Gastroesophageal sphincter (tissue), 4 donors: ENCODE measurements around the gene RPL32. TPM values are rescaled to one million over a fixed set of nuclear protein-coding genes. Genes with fewer than 3 reads are reported as not detected.

Source experiments
- ATAC-seq: fragments of 150-250 bp; one replicate; pipeline ENCODE4 v1.9.1; 2016; ENCODE audit warnings: mild to moderate bottlenecking, moderate library complexity
- H3K27ac ChIP-seq, 4 donors: fragments of 200-600 bp; sonication (generic) in 3 of 4; 1 replicate in 3 of 4; 2 replicates in 1 of 4; pipeline ENCODE4 v1.5.1; 2016 to 2019
- H3K27me3 ChIP-seq: fragments of 200-600 bp; sonication (generic); one replicate; pipeline ENCODE4 v1.5.1; 2019
- H3K36me3 ChIP-seq, 2 donors: fragments of 200-600 bp; sonication (generic); one replicate each; pipeline ENCODE4 v1.5.1; 2019; ENCODE audit warnings: control low read depth in 1 of 2
- H3K4me1 ChIP-seq, 3 donors: fragments of 200-600 bp; sonication (generic); 1 replicate in 2 of 3; 2 replicates in 1 of 3; pipeline ENCODE4 v1.5.1; 2016 to 2019; ENCODE audit warnings: control low read depth in 2 of 3
- H3K4me3 ChIP-seq, 2 donors: fragments of 200-600 bp; sonication (generic); one replicate each; pipeline ENCODE4 v1.5.1; 2019; ENCODE audit warnings: mild to moderate bottlenecking in 1 of 2, moderate library complexity in 1 of 2
- H3K9me3 ChIP-seq, 3 donors: fragments of 200-600 bp; sonication (generic); one replicate each; pipeline ENCODE4 v1.5.1; 2017 to 2019; ENCODE audit warnings: control low read depth in 2 of 3
- CTCF ChIP-seq, 4 experiments: fragments of 200-600 bp in 2 of 4; fragments of 450-650 bp in 2 of 4; sonication (generic) in 1 of 4; IDR thresholded peaks; one replicate each; pipeline ENCODE4 v1.5.1; 2017 to 2019; ENCODE audit warnings: antibody characterized with exemption in 4 of 4, mild to moderate bottlenecking in 2 of 4, moderate library complexity in 2 of 4
- EP300 ChIP-seq: sonication (generic); formaldehyde crosslinking; IDR thresholded peaks from one replicate; pipeline ENCODE4 v1.6.1; 2017; ENCODE audit warnings: antibody characterized with exemption, mild to moderate bottlenecking
- POLR2A ChIP-seq, 2 donors: fragments of 450-650 bp; IDR thresholded peaks; one replicate each; pipeline ENCODE4 v1.6.1; 2017; ENCODE audit warnings: antibody characterized with exemption in 2 of 2, mild to moderate bottlenecking in 2 of 2, moderate library complexity in 1 of 2
- POLR2AphosphoS5 ChIP-seq: sonication (generic); formaldehyde crosslinking; IDR thresholded peaks from one replicate; pipeline ENCODE4 v1.6.1; 2017; ENCODE audit warnings: antibody characterized with exemption
- whole genome bisulfite sequencing, 2 donors: methylation state at CpG; one replicate each; pipeline ENCODE4 v1.1.5; 2018; ENCODE audit warnings: low coverage in 1 of 2; 5-methylcytosine and 5-hydroxymethylcytosine counted together
- total RNA-seq, 4 donors: library from RNA; depleted of rRNA; stranded (reverse); fragments of >200 nt; gene quantifications; one replicate each; pipeline ENCODE4 v1.1.0, GENCODE V29; 2016

Gene RPL32
- total RNA-seq, 4 donors from 2014 or later: 679 to 924 (median 775) TPM

GRCh38 chr3:12866836-12867235, 25.5 kb upstream of the RPL32 start:
- ATAC-seq: no peak
- H3K9me3 ChIP-seq: peaks cover 0 to 11% (median 0%) of the 10 kb centered on the region in 3 donors
- no peak overlapping the region for H3K4me3 ChIP-seq
- no peaks in the 10 kb centered on the region for H3K36me3 ChIP-seq
- H3K27ac ChIP-seq: no peak overlapping the region
- peaks cover 0 to 16% (median 10%) of the 10 kb centered on the region in 3 donors for H3K4me1 ChIP-seq
- WGBS, 2 donors: 88 to 100% methylated on average over 1 to 2 of the region's 6 CpGs
- H3K27me3 ChIP-seq: no peaks in the 10 kb centered on the region
- TF ChIP-seq CTCF (IDR thresholded peaks at IDR 0.05): no peak
- TF ChIP-seq POLR2AphosphoS5: no peak
- TF ChIP-seq EP300: no peak
- no peak for TF ChIP-seq POLR2A (IDR thresholded peaks at IDR 0.05)

GRCh38 chr3:12865271-12865670, 23.9 kb upstream of the RPL32 start:
- TF ChIP-seq CTCF (IDR thresholded peaks at IDR 0.05): no peak
- no peak for TF ChIP-seq POLR2AphosphoS5
- TF ChIP-seq POLR2A (IDR thresholded peaks at IDR 0.05): no peak
- no peak for TF ChIP-seq EP300
- Histone ChIP-seq H3K4me1 (peaks cover 0 to 16% (median 10%) of the 10 kb centered on the region in 3 donors), H3K4me3 (no peak overlapping the region), H3K27me3 (no peaks in the 10 kb centered on the region), H3K27ac (no peak overlapping the region), H3K36me3 (no peaks in the 10 kb centered on the region), H3K9me3 (peaks cover 0 to 11% (median 0%) of the 10 kb centered on the region in 3 donors)
- 93% methylated on average over 2 of the region's 4 CpGs; no CpG with 5 or more reads in 1 of the 2 donors for WGBS, 2 donors
- ATAC-seq: no peak

GRCh38 chr3:12862387-12862786, 21.0 kb upstream of the RPL32 start:
- no peaks in the 10 kb centered on the region for H3K27me3 ChIP-seq
- H3K9me3 ChIP-seq: peaks cover 0 to 11% (median 0%) of the 10 kb centered on the region in 3 donors
- no peak overlapping the region for H3K27ac ChIP-seq
- ATAC-seq: no peak
- H3K4me3 ChIP-seq: no peak overlapping the region
- 74 to 96% methylated on average over 6 to 7 of the region's 8 CpGs for WGBS, 2 donors
- no peaks in the 10 kb centered on the region for H3K36me3 ChIP-seq
- TF ChIP-seq POLR2AphosphoS5: no peak
- no peak for TF ChIP-seq CTCF (IDR thresholded peaks at IDR 0.05)
- no peak for TF ChIP-seq POLR2A (IDR thresholded peaks at IDR 0.05)
- TF ChIP-seq EP300: no peak
- no peaks in the 10 kb centered on the region for H3K4me1 ChIP-seq

GRCh38 chr3:12861611-12862010, 20.2 kb upstream of the RPL32 start:
- ATAC-seq: no peak
- WGBS, 2 donors: 57% methylated on average over 1 of the region's 5 CpGs; no CpG with 5 or more reads in 1 of the 2 donors
- Histone ChIP-seq H3K27ac (no peak overlapping the region), H3K4me3 (no peak overlapping the region), H3K36me3 (no peaks in the 10 kb centered on the region), H3K9me3 (peaks cover 0 to 11% (median 0%) of the 10 kb centered on the region in 3 donors), H3K4me1 (no peaks in the 10 kb centered on the region), H3K27me3 (no peaks in the 10 kb centered on the region)
- TF ChIP-seq POLR2A (IDR thresholded peaks at IDR 0.05): no peak
- no peak for TF ChIP-seq EP300
- TF ChIP-seq CTCF (IDR thresholded peaks at IDR 0.05): no peak
- TF ChIP-seq POLR2AphosphoS5: no peak

GRCh38 chr3:12859840-12860239, 18.5 kb upstream of the RPL32 start:
- H3K27ac ChIP-seq: no peak overlapping the region
- WGBS, 2 donors: 40 to 77% methylated on average over 1 to 4 of the region's 7 CpGs
- no peaks in the 10 kb centered on the region for H3K4me1 ChIP-seq
- no peak for TF ChIP-seq CTCF (IDR thresholded peaks at IDR 0.05)
- no peak for TF ChIP-seq POLR2AphosphoS5
- TF ChIP-seq POLR2A (IDR thresholded peaks at IDR 0.05): no peak
- no peak for TF ChIP-seq EP300
- peaks cover 0 to under 1% (median 0%) of the 10 kb centered on the region in 3 donors for H3K9me3 ChIP-seq
- ATAC-seq: no peak
- no peaks in the 10 kb centered on the region for H3K27me3 ChIP-seq
- H3K4me3 ChIP-seq: no peak overlapping the region
- no peaks in the 10 kb centered on the region for H3K36me3 ChIP-seq
